Gastrocnemius medialis (tissue), 4 donors: ENCODE results near the gene CDC42BPG.

Source experiments
- CTCF ChIP-seq, 5 experiments: fragments of 450-650 bp in 3 of 5; fragments of 200-600 bp in 2 of 5; sonication (generic) in 2 of 5; IDR thresholded peaks in 4 of 5; conservative IDR thresholded peaks in 1 of 5; 1 replicate in 4 of 5; 2 replicates in 1 of 5; pipeline ENCODE4 v1.5.1; 2016 to 2019; ENCODE audit warnings: antibody characterized with exemption in 5 of 5, mild to moderate bottlenecking in 3 of 5, moderate library complexity in 3 of 5
- POLR2A ChIP-seq, 2 donors: fragments of 450-650 bp; IDR thresholded peaks; one replicate each; pipeline ENCODE4 v1.6.1; 2017; ENCODE audit warnings: antibody characterized with exemption in 2 of 2, mild to moderate bottlenecking in 2 of 2, moderate library complexity in 2 of 2

GRCh38 chr11:64839335-64839734, 5.1 kb downstream of the CDC42BPG start:
- TF ChIP-seq CTCF (IDR thresholded peaks at IDR 0.05 in 4 of 5, conservative IDR thresholded peaks at IDR 0.05 in 1 of 5): no peak
- TF ChIP-seq POLR2A (IDR thresholded peaks at IDR 0.05): no peak
